ENCODE measurements around the gene P2RY2. TPM values are rescaled to one million over a fixed set of nuclear protein-coding genes. Genes with fewer than 3 reads are reported as not detected.
A peak's percentile ranks its signal among the peaks of the same experiment; 100 is the strongest.

P2RY2 gene
- total and polyA plus RNA-seq, 9 of the 15 experiments (the other 6 are each of a cell fraction or from before 2014, with no cell fraction given): not detected

- no peak for TF ChIP-seq NKRF (IDR thresholded peaks at IDR 0.05; ENCODE audit: borderline replicate concordance)
- TF ChIP-seq PHB (CRISPR knock-in tag; IDR thresholded peaks at IDR 0.05): no peak
- TF ChIP-seq ZNF395 (CRISPR knock-in tag; IDR thresholded peaks at IDR 0.05): no peak
- TF ChIP-seq KLF13 (tag; IDR thresholded peaks at IDR 0.05; ENCODE audit: borderline replicate concordance, low read depth): no peak
- no peak for TF ChIP-seq HLTF (IDR thresholded peaks at IDR 0.05)
- TF ChIP-seq SMAD4 (CRISPR knock-in tag; conservative IDR thresholded peaks at IDR 0.05): no peak
- no peak for TF ChIP-seq NCOR1 (IDR thresholded peaks at IDR 0.05)
- TF ChIP-seq E2F3 (CRISPR knock-in tag; IDR thresholded peaks at IDR 0.05): no peak
- TF ChIP-seq DIDO1 (tag; IDR thresholded peaks at IDR 0.05; ENCODE audit: low read depth): no peak
- no peak for TF ChIP-seq EWSR1 (IDR thresholded peaks at IDR 0.05; ENCODE audit: borderline replicate concordance, low read depth, partially characterized antibody)
- TF ChIP-seq HOMEZ (CRISPR knock-in tag; IDR thresholded peaks at IDR 0.05): no peak
- no peak for TF ChIP-seq BACH1 (tag; IDR thresholded peaks at IDR 0.05)
- TF ChIP-seq NCOA1 (IDR thresholded peaks at IDR 0.05; ENCODE audit: low read depth): no peak
- TF ChIP-seq ZKSCAN1 (IDR thresholded peaks at IDR 0.05; ENCODE audit: low read depth, low read length): no peak
- TF ChIP-seq GABPB2 (CRISPR knock-in tag; conservative IDR thresholded peaks at IDR 0.05): no peak
- TF ChIP-seq HNRNPH1 (optimal IDR thresholded peaks at IDR 0.05; ENCODE audit: low read depth, low read length): no peak
- no peak for TF ChIP-seq ZNF586 (CRISPR knock-in tag; conservative IDR thresholded peaks at IDR 0.05)
- TF ChIP-seq ZNF57 (CRISPR knock-in tag; IDR thresholded peaks at IDR 0.05): no peak
- Histone ChIP-seq H3K9me3 (replicated peaks; ENCODE audit: control insufficient read depth, insufficient read depth, low read depth, low read length) (no peaks in the 10 kb centered on the region), H3K4me2 (ENCODE audit: insufficient read depth, low read length) (no peak overlapping the region), H3K4me3 (no peak overlapping the region), H3K9ac (ENCODE audit: insufficient read depth in 1 of 2, low read depth in 2 of 2, low read length in 2 of 2) (peak overlapping the region in 1 of 2 experiments; percentile 43; a peak in 1 of 4 replicates), H2AFZ (ENCODE audit: low read depth, low read length) (no peak overlapping the region), H4K20me1 (replicated peaks; ENCODE audit: control insufficient read depth, insufficient read depth, low read length) (peaks cover 3% of the 10 kb centered on the region; the same call in 1 of the 2 replicates), H3K27me3 (ENCODE audit: control insufficient read depth in 2 of 2, insufficient read depth in 2 of 2, low read length in 2 of 2) (peaks cover 24 to 56% of the 10 kb centered on the region in 2 experiments; a peak in 4 of 5 replicates), H3K4me1 (replicated peaks in 1 of 2; ENCODE audit: control insufficient read depth in 2 of 2, insufficient read depth in 2 of 2, low read length in 2 of 2) (0 out of 5 replicates have a peak, but pooled peaks cover 0 to 3% of the 10 kb centered on the region in 2 experiments), H3K36me3 (ENCODE audit: control insufficient read depth, insufficient read depth, low read length) (no peaks in the 10 kb centered on the region), H3K79me2 (ENCODE audit: control insufficient read depth, insufficient read depth, low read length) (no peaks in the 10 kb centered on the region), H3K9me1 (ENCODE audit: control insufficient read depth, insufficient read depth, low read length) (no peaks in the 10 kb centered on the region), H3K27ac (ENCODE audit: extremely low read depth, low read depth, low read length) (no peak overlapping the region)
- in situ Hi-C loops (cut with MboI): no loop called here
- 3% methylated on average over 6 of the region's 6 CpGs for WGBS (ENCODE audit: insufficient coverage, low coverage, missing lambda C conversion rate)
- FAIRE-seq (no peak), ATAC-seq (no peak; the same call in 2 of the 3 replicates), DNase-seq (ENCODE audit: extremely low read depth in 1 of 4, low spot score in 3 of 4) (no peak)
- CTCF ChIA-PET (ENCODE audit: low intra/inter-chr PET ratio): no interaction called here
- POLR2A ChIA-PET: interaction anchor here (0.7 kb wide), 1 partner anchor 13 kb away, joined by 3 read pairs; no protein-coding TSS in a partner anchor
- intact Hi-C loops (cut with micrococcal nuclease): no loop called here
- no TSS peak for BruUV-seq (replicated peaks)
Measured at GRCh38 chr11:73191151-73191550, 26.9 kb upstream of the P2RY2 start.

Measured in K562 (cell line).